Endothelial cell of hepatic sinusoid (primary cell): Measurements from ENCODE around the gene MCM5.
"Not testable (repeated sequence)": the region's sequence is repeated elsewhere in the genome, so short reads cannot be mapped to it uniquely, and the experiment has no call there.

Experiments
- in situ Hi-C: cut with HindIII; loops from 2 replicates; pipeline ENCODE4 v1.10.0; 2017; ENCODE audit warnings: low sequenced_read_pairs

The MCM5 gene

DNA sequence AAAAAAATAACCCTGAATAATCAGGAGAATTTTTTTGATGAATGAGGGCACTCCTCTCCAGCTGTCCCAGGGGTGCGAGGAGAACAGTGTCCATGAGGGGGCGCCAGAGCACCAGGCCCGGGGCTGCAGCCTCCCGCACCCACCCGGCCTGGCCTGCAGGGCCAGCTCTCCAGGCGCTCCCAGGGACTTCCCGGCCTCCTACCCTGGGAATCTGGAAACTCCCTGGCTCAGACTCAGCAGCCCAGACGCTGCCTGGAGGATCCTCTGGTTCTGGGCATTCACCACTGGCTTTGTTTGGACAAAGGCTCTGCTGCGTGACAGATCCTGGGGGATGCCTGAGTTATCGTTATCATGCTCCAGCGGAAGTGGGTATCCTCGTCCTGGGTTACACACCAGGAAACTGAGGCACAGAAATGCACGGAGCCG lies 31.0 kb downstream of the MCM5 start:
- in situ Hi-C loops = loop anchor here (5.0 kb wide), 2 partner anchors 136 to 191 kb away; no protein-coding TSS in a partner anchor

DNA sequence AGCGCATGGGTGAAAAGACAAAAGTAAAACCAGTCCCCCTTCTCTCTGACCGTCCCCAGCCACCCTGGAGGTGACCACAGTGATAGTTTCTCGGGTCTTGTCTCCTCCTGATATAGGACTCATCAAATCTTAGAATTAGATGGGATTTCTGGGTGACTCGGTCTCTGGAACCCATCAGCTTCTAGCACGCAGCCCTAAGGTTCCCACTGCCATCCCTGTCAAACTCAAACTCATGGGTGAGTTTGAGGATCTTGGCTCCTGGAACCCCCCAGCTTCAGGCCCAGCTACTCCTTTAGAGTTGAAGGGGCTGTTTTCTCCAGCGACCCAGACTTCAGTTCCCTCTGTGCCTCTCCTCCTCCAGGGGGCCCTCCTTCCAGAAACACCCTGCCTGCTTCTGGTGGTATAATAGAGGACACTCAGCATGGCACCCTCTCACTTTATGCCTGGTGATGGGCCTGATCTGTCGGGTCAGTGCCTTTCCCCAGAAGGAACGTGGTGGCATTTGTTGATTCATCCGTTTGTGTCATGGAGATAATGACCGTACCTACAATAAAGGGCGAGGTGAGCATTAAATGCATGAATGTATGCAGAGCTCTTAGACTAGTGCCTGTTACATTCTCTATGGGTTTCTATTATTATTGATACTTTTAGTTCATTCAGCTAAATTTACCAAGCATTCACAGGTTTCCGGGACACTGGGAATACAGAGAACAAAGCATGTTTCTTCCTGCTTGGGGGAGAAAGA lies 31.7 kb downstream of the MCM5 start:
- in situ Hi-C loops = loop anchor here (5.0 kb wide), 2 partner anchors 136 to 191 kb away; no protein-coding TSS in a partner anchor

DNA sequence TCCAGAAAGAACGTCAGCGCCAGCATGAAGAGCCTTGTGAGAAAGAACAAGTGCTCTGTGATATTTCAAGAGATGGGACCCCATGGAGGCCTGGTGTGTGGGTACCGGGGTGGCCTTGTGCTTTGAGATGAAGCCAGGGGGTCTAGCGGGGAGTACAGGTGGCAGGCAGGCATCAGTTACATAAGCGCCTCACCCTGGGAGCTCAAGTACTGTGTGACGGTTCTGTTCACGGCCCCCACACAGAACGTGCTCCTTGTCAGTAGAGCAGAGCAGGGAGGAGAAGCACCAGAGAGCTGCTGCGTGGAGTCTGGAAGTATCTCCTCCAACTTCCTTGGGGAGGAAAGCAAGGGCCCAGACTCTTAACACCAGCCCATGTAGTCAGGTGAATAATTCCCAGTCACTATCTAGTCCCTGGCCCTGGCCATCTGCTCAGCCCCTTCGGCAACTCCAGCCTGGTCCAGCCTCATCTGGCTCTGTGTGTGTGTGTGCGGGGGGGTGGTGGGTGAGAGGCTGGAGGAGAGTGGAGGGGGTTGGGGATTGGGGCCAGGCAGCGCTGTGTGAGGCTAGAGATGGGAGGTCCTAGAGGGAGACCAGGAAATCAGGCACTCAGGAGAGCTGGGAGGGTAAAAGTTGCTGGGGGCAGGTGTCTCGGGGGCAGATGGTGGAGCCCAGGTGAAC lies 32.4 kb downstream of the MCM5 start:
- in situ Hi-C loops = loop anchor here (5.0 kb wide), 2 partner anchors 135 to 190 kb away; no protein-coding TSS in a partner anchor

DNA sequence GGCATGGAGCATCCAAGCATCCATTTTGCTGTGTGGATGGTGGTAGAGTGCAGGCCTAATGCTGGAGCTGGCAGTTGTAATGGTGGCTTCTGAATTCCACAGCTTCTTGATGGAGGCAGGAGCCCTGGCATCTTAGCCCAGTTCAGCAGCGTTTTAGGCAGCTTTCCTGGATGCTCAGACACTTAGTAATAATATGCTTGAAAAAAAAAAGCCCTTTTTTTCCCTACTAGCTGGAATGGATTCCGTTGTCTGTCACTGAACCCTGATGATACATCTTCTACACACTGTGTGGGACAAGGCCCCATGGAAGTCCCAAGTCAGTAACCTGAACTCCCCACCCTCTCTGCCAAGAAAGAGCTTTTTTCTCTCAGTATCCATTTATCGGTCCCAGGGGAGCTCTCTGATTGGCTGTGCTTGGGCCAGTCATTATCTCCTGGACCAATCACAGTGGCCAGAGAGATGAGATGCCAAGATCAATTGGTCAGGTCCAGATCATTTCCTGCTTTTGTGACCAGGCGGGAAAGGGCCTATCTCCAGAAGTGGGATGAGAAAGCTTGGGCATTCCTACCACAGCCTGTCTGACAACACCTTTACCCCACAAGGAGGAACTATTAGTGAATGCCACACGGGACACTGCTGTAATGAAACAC lies 34.2 kb downstream of the MCM5 start:
- in situ Hi-C loops = loop anchor here (5.0 kb wide), 2 partner anchors 133 to 188 kb away; no protein-coding TSS in a partner anchor

DNA sequence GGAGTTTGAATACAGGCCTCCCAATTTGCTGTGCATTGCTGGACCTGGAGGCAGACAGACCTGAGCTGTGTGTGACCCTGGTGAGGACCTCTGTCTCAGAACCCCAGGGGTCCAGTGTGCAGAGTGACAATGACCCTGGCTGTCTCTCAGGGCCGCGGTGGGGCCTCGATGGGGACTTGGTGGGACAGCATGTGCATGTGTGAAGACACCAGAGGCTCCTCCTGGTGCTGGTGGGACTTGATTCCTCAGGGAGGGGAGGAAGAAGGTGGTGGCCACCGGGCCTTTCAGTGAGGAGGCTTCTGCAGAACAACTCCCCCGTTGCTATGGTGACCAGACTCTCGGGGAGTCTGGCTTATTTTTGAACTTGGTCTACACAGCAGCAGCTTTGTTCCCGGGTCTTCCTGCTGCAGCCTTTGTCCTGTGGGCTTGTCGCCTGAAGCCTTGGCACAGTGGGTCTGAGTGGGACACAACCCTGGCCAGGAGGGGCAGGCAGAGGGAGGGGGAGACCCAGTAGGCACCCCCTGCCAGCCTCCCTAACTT lies 35.3 kb downstream of the MCM5 start:
- in situ Hi-C loops = no loop called here

DNA sequence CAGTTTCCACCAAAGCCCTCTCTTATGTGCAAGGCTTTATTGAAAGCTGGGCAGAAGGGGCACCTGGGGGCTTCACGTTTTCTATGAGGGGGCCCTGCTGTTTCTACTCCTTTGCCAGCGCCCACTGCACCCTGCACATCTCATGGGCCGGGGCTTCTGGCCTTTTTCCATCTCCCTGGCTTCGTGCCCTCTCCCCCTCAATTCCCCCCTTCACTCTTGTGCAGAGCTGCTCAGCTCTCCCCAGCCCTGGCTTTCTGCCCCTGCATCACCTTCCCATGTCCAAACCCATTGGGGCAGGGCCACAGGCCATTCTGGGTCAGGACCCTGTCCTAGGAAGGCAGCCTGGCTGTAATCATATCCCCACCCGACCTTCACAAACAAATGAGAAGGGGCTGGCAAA lies 36.5 kb downstream of the MCM5 start:
- in situ Hi-C loops = no loop called here

DNA sequence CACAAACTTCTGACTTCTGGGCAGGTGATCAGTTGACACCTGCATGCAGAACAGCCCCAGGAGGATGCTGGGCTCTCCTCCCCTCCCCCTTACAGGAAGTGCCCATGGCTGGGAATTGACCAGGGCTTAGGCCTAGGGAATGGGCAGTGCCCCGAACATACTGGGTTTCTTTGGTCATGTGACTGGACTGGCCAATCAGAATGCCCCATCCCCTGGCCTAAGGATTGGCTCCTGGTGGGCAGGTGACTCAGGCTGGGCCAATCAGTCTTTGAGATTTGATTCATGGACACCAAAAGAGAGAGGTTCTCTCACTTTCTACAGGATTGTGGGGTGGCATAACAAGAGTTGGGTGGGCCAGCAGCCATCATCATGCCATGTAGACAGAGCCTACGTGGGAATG lies 37.1 kb downstream of the MCM5 start:
- in situ Hi-C loops = no loop called here

DNA sequence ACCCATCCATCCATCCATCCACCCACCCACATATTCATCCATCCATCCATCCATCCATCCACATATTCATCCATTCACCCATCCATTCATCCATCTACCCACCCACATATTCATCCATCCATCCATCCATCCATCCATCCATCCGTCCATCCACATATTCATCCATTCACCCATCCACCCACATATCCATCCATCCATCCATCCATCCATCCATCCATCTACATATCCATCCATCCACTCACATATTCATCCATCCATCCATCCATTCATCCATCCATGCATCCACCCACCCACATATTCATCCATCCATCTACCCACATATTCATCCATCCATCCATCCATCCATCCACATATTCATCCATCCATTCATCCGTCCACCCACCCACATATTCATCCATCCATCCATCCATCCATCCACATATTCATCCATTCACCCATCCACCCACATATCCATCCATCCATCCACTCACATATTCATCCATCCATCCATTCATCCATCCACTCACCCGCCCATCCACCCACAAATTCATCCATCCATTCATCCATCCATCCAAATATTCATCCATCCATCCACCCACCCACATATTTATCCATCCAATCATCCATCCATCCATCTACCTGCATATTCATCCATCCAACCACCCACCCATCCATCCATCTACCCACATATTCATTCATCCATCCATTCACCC lies 38.9 kb downstream of the MCM5 start:
- in situ Hi-C loops = not testable (repeated sequence)

DNA sequence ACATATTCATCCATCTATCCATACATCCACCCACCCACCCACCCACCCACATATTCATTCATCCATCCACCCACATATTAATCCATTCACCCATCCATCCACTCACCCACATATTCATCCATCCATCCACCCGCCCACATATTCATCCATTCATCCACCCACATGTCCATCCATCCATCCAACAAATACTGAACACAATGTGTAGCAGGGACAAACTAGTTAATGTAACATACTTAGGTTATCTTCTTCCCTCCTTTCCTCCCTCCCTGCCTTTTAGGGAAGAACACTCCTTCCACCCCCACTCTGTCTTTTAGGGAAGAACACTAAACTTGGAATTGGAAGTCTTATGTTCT lies 39.4 kb downstream of the MCM5 start:
- in situ Hi-C loops = no loop called here

DNA sequence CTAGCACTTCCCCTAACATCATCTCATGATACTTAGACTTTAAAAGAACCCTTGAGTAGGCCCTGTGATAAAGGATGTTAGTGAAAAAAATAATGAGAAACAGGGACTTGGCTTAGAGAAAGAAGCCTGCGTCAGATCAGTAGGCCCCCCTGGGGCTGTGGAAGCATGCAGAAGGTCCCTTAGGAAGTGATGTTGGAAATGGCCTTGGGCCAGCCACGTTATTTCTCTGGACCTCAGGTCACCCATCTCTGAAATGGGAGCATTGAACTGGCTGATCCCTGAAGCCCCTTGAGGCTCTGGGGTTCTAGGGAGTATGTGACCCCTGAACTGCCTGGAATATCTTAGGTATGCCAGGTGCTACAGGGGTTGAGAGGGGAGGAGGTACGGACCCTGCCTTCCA lies 40.2 kb downstream of the MCM5 start:
- in situ Hi-C loops = no loop called here

DNA sequence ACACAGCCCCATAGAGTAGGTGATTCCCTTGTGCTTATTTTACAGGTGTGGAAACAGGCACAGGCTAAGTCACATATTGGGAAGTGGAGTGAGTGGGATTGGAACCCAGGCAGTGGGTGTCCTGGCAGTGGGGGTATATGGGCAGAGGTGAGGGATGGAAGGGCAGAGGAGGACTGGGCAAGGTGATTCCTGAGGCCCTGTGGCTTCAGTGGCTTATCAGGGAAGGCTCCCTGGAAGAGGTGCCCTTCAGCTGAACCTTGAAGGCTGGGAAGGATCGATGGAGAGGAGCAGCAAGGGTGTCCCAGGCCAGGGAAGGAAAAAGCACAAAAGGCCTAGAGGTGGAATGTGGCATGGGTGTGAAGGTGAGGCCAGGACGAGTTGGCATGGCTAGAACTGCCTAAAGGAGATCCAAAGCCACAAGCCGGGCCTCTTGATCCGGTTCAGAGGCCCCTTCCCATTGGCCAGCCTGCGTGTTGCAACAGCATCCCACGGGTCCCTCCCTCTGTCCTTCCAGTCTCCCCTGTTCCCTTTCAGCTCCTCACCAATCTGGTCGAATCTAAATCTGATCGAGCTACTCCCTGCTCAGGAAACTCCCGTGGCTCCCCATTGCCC lies 41.7 kb downstream of the MCM5 start:
- in situ Hi-C loops = no loop called here

DNA sequence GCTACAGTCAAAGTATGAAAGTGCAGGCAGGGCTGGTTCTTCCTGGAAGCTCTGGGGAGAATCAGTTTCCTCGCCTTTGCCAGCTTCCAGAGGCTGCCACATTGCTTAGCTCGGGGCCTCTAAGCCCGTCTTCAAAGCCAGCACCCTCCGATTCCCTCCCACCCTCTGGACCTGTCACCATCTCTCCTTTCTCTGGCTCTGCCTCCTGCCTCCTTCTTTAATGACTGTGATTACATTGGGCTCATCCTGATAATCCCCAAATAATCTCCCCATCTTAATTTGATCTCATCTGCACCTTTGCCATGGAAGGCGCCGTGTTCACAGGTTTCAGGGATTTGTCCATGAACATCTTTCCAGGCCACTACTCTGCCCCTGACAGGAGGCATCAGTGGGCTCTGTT lies 42.5 kb downstream of the MCM5 start:
- in situ Hi-C loops = no loop called here

DNA sequence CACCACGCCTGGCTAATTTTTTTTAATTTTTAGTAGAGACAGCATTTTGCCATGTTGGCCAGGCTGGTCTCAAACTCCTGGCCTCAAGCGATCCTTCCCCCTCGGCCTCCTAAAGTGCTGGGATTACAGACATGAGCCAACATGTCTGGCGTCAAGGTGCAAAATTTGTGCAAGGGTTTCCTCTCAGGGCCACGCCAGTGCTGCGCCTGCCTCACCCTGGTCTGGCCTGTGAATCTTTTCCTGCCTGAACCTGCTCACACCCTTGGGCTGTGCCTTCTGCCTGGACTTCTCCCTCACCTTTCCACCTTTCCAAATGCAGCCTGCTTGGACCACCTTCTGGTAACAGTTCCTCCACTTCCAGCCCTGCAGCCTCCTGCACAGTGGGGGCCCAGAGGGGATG lies 43.4 kb downstream of the MCM5 start:
- in situ Hi-C loops = no loop called here

DNA sequence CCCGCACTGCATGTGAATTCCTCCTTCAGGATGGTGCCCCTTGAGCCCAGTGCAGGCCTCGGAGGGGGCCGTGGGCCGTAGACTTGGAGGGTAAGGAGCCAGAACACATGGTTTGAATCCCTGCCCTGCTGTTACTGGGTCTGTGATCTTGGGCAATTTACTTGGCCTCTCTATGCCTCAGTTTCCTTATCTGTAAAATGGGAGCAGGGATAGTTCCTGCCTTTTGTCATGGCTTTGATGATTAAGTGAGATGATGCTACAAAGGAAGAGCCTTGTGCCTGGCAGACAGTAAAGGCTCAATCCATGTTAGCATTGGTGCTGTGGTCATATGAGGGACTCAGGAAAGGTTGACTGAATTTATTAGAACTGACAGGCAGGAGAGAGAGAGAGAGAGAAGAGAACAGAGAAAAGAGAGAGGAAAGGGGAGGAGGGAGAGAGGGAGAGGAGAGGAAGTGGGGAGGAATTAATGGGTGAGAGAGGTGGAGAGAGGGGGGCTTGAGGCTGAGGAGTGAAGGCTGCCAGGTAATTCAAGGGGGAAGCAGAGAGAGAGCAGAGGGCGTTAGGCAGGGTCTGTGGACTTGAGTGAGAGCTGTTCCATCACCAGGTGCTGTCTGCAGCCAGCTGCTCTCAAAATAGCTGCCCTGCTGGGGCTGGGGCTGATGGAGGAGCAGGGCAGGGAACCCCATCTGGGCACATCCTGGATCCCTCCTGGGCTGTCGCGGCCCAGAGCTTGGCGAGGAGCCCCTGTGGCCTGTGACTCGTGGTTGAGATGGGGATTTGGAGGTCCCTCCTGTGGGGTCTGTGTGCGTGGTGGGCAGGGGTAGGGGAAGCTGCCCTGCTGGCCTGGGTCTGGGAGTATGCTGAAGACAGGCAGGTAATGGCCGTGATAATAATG lies 44.1 kb downstream of the MCM5 start:
- in situ Hi-C loops = no loop called here

DNA sequence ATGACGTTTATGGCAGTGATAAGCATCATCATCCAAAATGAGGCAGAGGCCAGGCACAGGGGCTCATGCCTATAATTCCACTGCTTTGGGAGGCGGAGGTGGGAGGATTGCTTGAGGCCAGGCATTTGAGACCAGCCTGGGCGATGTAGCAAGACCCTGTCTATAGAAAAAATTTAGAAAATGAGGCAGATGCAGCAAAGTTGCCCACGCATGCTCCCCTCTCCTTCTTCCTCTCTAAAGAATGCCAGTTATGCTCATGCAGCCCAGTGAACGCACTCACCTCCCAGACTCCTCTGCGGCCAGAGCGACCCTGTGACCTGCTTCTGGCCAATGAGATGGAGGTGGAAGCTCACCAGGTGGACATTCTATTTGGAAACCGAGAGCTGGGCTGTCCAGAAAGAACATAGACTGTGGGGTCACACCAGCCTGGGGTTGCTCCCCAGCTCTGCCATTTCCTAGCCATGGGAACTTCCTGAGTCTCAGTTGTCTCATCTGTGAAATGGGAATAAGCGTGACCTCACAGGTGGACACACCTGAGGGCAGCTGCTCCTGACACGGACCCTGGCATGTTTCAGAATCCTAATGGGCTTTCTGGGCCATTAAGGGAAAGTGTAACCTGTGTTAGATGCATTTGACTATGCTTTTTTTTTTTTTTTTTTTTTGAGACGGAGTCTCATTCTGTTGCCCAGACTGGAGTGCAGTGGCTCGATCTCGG lies 44.9 kb downstream of the MCM5 start:
- in situ Hi-C loops = no loop called here

DNA sequence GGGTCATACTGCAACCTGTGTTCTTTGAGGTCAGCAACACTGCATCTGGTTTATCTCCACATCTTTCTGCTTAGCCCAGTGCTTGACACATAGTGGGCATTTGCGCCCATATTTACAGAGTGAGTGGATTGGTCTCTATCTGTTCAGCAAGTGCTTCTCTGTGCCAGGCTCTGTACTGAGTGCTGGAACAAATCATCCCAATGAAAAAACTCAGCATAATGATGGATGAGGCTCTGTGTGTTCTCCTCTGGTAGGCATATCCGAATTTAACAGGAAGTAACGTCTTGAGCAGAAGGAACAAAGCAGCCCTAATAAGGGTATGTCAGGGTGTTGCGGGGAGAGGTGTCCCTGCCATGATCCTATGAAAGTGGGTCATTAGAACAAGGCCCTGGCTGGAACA lies 46.0 kb downstream of the MCM5 start:
- in situ Hi-C loops = no loop called here

DNA sequence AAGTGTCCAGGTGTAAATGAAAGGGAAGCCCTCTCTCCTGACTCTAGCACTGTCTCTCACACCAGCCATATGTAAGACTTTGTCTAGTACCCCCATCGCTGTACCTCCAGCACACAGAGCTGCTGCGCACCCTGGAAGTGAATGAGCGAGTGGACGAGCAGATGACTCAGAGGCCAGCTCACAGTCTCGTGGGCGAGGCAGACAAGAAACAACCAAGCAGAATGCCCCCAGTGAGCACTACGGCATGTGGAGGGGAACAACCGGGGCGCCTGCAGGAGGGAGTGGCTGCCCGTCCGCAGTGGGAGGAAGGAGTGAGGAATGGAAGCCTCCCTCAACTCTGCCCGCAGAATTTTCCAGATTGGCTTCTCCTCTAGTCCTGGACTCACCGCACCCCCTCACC lies 46.4 kb downstream of the MCM5 start:
- in situ Hi-C loops = no loop called here

DNA sequence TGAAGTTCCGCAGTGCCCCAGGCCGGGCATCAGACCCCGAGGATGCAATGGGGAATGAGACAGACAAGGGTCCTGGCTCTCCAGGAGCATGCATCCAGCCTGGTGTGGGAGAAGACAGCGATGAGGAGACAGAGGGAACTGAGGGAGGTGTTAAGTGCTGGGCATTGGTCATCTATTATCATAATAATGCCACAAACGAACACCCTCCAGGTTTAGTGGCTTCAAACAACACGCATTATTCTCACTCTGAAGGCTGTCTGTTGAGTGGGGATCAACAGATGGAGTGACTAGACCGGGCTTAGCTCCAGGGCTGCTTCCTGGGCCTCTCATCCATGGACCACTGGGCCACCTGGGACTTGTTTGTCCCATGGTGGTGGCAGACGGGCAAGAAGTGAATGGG lies 48.6 kb downstream of the MCM5 start:
- in situ Hi-C loops = no loop called here
